GM23248 (cell line): ENCODE results near the gene TOP3A.
"Not testable (repeated sequence)": the region's sequence is repeated elsewhere in the genome, so short reads cannot be mapped to it uniquely, and the experiment has no call there.

Experiments used
- EZH2 ChIP-seq: fragments of 200-600 bp; sonication (generic); IDR thresholded peaks from 2 replicates; pipeline ENCODE4 v1.6.1; 2018; ENCODE audit warnings: antibody characterized with exemption, mild to moderate bottlenecking; ENCODE audit not compliant: insufficient read depth, poor library complexity, severe bottlenecking
- EZH2phosphoT487 ChIP-seq: fragments of 200-600 bp; sonication (generic); IDR thresholded peaks from 2 replicates; pipeline ENCODE4 v1.6.1; 2018; ENCODE audit warnings: antibody characterized with exemption, moderate library complexity, mild to moderate bottlenecking, low read depth; ENCODE audit not compliant: insufficient read depth

GRCh38 chr17:18338158-18338557, 23.4 kb upstream of the TOP3A start:
- TF ChIP-seq EZH2phosphoT487, EZH2: not testable (repeated sequence)
